Measurements from ENCODE around the gene ZNF775.

The ZNF775 gene

DNA sequence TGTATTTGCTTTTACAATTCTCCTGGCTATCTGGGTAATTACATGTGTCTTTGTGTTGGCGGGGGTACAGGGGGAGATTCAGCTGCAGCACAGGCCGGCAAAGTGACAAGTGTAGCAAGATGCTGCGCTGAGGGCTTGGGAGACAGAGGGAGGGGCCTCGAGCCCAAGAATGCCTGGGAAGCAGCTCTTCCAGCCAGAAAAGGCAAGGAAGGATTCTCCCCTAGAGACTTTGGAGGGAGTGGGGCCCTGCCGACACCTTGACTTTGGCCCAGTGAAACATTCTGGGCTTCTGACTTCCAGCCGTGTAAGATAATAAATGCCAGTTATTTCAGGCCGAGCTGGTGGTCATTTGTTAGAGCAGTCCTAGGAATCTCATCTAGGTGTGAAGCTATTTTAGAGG lies 17.7 kb upstream of the ZNF775 start:
- Histone ChIP-seq H3K79me2 (ENCODE audit: insufficient read depth, low read length) (peaks cover 76% of the 10 kb centered on the region), H3K4me1 (ENCODE audit: insufficient read depth, low read length) (peaks cover 99% of the 10 kb centered on the region), H3K27me3 (ENCODE audit: insufficient read depth, low read length, poor library complexity) (no peaks in the 10 kb centered on the region), H3K4me2 (ENCODE audit: insufficient read depth, low read length) (peak overlapping the region; percentile 71), H3K9me3 (ENCODE audit: insufficient read depth, low read length, severe bottlenecking) (no peaks in the 10 kb centered on the region), H4K20me1 (ENCODE audit: insufficient read depth, low read length) (no peaks in the 10 kb centered on the region), H3K36me3 (ENCODE audit: insufficient read depth, low read length) (no peaks in the 10 kb centered on the region), H3K4me3 (ENCODE audit: low read depth in 1 of 2, low read length in 2 of 2) (peak overlapping the region in 1 of 2 experiments; percentile 59; a peak in 2 of 4 replicates), H3K9ac (ENCODE audit: low read depth, low read length) (peak overlapping the region; percentile 95), H3K27ac (ENCODE audit: low read length) (peak overlapping the region; percentile 97), H2AFZ (ENCODE audit: low read depth, low read length) (no peak overlapping the region)
- no peak for ATAC-seq (ENCODE audit: insufficient read depth, low read depth)
- DNase-seq, result no peak
- no peak for TF ChIP-seq CTCF (IDR thresholded peaks at IDR 0.05; ENCODE audit: borderline replicate concordance, extremely low read depth, low read length, poor library complexity, severe bottlenecking)
- TF ChIP-seq EZH2 (IDR thresholded peaks at IDR 0.05; ENCODE audit: borderline replicate concordance, low read depth, low read length, severe bottlenecking), result no peak

DNA sequence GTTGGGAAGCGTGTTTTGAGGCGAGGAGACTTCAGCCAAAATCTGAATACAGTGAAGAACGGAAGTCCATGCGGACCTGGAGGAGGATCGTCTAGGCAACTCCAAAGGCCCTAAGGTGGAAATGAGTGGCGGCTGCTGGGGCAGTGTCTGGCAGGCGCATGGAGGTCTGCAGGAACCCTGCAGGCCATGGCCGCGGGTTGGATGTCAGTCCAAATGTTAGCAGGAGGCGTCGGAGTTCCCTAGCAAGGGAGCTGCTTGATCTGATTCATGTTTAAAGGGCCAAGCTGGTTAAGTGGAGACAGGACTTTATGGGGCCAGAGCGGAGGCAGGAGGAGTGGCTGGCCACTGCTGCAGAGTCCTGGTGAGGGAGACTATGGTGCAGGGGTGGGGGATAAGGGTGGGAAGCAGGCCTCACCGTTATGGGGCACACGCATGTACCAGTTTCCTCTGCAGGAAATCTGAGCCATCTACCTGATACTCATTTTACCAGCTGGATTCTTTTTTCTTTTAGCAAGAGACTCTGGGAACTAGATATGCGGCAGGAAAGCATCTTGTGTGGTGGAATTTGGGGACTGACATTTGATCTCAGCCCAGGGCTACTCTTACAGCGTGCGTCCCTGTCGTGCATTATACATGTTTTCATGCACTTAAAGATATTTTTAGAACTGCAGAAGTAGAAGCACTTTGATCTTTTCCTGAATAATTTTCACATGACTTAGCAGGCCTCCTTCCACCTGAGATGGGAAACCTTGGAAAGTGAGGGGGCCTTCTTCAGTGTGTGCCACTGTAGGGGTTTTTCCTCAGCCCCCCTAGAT lies 17.1 kb upstream of the ZNF775 start:
- Histone ChIP-seq H4K20me1 (ENCODE audit: insufficient read depth, low read length) (no peaks in the 10 kb centered on the region), H2AFZ (ENCODE audit: low read depth, low read length) (no peak overlapping the region), H3K27me3 (ENCODE audit: insufficient read depth, low read length, poor library complexity) (no peaks in the 10 kb centered on the region), H3K4me3 (ENCODE audit: low read depth in 1 of 2, low read length in 2 of 2) (peak overlapping the region; percentile 19 to 59), H3K4me2 (ENCODE audit: insufficient read depth, low read length) (peak overlapping the region; percentile 71), H3K4me1 (ENCODE audit: insufficient read depth, low read length) (peaks cover 99% of the 10 kb centered on the region), H3K9ac (ENCODE audit: low read depth, low read length) (peak overlapping the region; percentile 95), H3K27ac (ENCODE audit: low read length) (peak overlapping the region; percentile 97), H3K9me3 (ENCODE audit: insufficient read depth, low read length, severe bottlenecking) (no peaks in the 10 kb centered on the region), H3K36me3 (ENCODE audit: insufficient read depth, low read length) (no peaks in the 10 kb centered on the region), H3K79me2 (ENCODE audit: insufficient read depth, low read length) (peaks cover 78% of the 10 kb centered on the region)
- ATAC-seq (ENCODE audit: insufficient read depth, low read depth) (0 out of 3 replicates have a peak, but pooled peaks have one; percentile 8), DNase-seq (peak; percentile 56)
- TF ChIP-seq EZH2 (IDR thresholded peaks at IDR 0.05; ENCODE audit: borderline replicate concordance, low read depth, low read length, severe bottlenecking), result no peak

DNA sequence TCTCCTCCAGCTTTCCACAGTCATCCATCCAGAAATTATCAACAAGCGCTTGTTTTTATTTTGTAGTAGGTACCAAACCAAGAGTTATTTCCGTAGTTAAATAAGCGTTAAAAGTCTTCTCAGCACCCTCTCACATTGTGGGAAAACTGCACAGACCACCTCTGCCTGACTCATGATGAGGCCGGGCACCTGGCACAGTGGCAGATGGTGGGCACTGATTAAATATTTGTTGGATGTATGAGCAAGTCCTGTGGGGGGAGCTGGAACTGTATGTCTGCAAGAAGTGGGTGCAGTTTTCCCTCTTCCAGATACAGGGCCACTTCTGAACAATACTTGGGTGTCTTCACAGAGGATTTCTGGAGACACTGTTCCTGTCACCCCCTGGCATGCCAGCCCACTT lies 15.8 kb upstream of the ZNF775 start:
- Histone ChIP-seq H3K27me3 (ENCODE audit: insufficient read depth, low read length, poor library complexity) (no peaks in the 10 kb centered on the region), H2AFZ (ENCODE audit: low read depth, low read length) (no peak overlapping the region), H4K20me1 (ENCODE audit: insufficient read depth, low read length) (no peaks in the 10 kb centered on the region), H3K27ac (ENCODE audit: low read length) (peak overlapping the region; percentile 97), H3K36me3 (ENCODE audit: insufficient read depth, low read length) (no peaks in the 10 kb centered on the region; the same call in 1 of the 2 replicates), H3K9ac (ENCODE audit: low read depth, low read length) (peak overlapping the region; percentile 95), H3K4me3 (ENCODE audit: low read depth in 1 of 2, low read length in 2 of 2) (peak overlapping the region; percentile 19 to 59; a peak in 3 of 4 replicates), H3K4me2 (ENCODE audit: insufficient read depth, low read length) (peak overlapping the region; percentile 71), H3K9me3 (ENCODE audit: insufficient read depth, low read length, severe bottlenecking) (no peaks in the 10 kb centered on the region), H3K4me1 (ENCODE audit: insufficient read depth, low read length) (peaks cover 99% of the 10 kb centered on the region), H3K79me2 (ENCODE audit: insufficient read depth, low read length) (peaks cover 89% of the 10 kb centered on the region)
- DNase-seq (peak; percentile 86), ATAC-seq (ENCODE audit: insufficient read depth, low read depth) (peak; percentile 66)
- TF ChIP-seq EZH2 (IDR thresholded peaks at IDR 0.05; ENCODE audit: borderline replicate concordance, low read depth, low read length, severe bottlenecking), result no peak
- peak; percentile 56 for TF ChIP-seq CTCF (IDR thresholded peaks at IDR 0.05; ENCODE audit: borderline replicate concordance, extremely low read depth, low read length, poor library complexity, severe bottlenecking)

DNA sequence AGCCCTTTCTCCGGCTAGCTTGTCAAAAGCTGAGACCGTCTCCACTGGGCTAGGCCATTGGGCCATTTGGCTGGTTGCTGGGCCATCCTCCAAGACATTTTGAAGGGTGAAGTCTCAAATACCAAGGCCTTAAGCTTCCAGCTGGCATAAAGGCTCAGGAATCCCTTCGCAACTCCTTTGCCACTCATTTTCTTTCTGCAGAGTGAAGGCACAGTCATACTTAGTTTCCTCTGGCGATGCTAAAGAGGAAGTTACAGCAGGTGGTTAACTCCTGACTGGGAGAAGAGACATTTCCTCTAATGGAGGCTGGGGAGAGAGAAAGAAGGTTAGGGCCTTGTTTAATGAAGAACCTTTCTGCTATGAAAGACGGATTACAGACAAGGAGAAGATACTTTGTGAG lies 15.3 kb upstream of the ZNF775 start:
- Histone ChIP-seq H3K9ac (ENCODE audit: low read depth, low read length) (peak overlapping the region; percentile 95), H3K4me3 (ENCODE audit: low read depth in 1 of 2, low read length in 2 of 2) (peak overlapping the region in 1 of 2 experiments; percentile 59; a peak in 3 of 4 replicates), H3K4me1 (ENCODE audit: insufficient read depth, low read length) (peaks cover 94% of the 10 kb centered on the region), H3K27ac (ENCODE audit: low read length) (peak overlapping the region; percentile 97), H3K79me2 (ENCODE audit: insufficient read depth, low read length) (peaks cover 94% of the 10 kb centered on the region), H3K27me3 (ENCODE audit: insufficient read depth, low read length, poor library complexity) (no peaks in the 10 kb centered on the region), H3K9me3 (ENCODE audit: insufficient read depth, low read length, severe bottlenecking) (no peaks in the 10 kb centered on the region), H4K20me1 (ENCODE audit: insufficient read depth, low read length) (no peaks in the 10 kb centered on the region), H3K36me3 (ENCODE audit: insufficient read depth, low read length) (peaks cover 2% of the 10 kb centered on the region; the same call in 1 of the 2 replicates), H3K4me2 (ENCODE audit: insufficient read depth, low read length) (peak overlapping the region; percentile 71), H2AFZ (ENCODE audit: low read depth, low read length) (no peak overlapping the region)
- ATAC-seq (ENCODE audit: insufficient read depth, low read depth) (peak; percentile 37), DNase-seq (peak; percentile 58)
- no peak for TF ChIP-seq CTCF (IDR thresholded peaks at IDR 0.05; ENCODE audit: borderline replicate concordance, extremely low read depth, low read length, poor library complexity, severe bottlenecking)
- TF ChIP-seq EZH2 (IDR thresholded peaks at IDR 0.05; ENCODE audit: borderline replicate concordance, low read depth, low read length, severe bottlenecking), result no peak

Measured in DND-41 (cell line).